ENCODE measurements around the gene GRK5.

DNA sequence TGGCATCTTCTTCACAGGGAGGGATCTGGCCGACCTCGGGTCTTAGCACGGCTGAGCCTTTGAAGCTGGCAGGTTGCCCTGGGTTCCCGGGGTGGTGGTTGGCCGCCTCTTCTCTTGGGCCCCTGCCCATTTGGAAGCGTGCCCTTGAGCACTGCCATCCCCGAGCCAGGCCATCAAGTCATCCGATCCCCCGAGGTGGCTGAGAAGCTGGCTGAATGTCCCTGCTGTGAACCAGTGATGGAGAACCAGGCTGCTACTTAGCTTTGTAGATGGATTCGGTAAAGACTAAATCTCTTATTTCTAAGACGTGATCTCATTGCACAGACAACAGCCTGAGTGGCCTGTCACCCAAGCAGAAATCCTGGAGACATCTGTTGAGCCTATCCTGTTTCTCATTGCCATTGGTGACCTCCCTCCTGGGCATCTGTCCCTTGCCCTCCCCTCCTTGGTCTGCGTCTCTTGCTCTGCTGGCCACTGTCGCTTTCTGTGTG is 74.3 kb downstream of the GRK5 start:
- TF ChIP-seq, protein P1, sequence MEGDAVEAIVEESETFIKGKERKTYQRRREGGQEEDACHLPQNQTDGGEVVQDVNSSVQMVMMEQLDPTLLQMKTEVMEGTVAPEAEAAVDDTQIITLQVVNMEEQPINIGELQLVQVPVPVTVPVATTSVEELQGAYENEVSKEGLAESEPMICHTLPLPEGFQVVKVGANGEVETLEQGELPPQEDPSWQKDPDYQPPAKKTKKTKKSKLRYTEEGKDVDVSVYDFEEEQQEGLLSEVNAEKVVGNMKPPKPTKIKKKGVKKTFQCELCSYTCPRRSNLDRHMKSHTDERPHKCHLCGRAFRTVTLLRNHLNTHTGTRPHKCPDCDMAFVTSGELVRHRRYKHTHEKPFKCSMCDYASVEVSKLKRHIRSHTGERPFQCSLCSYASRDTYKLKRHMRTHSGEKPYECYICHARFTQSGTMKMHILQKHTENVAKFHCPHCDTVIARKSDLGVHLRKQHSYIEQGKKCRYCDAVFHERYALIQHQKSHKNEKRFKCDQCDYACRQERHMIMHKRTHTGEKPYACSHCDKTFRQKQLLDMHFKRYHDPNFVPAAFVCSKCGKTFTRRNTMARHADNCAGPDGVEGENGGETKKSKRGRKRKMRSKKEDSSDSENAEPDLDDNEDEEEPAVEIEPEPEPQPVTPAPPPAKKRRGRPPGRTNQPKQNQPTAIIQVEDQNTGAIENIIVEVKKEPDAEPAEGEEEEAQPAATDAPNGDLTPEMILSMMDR (IDR thresholded peaks at IDR 0.05; ENCODE audit: low read depth, low read length, poor library complexity, severe bottlenecking) = no peak
- no peak for TF ChIP-seq EZH2phosphoT487 (IDR thresholded peaks at IDR 0.05; ENCODE audit: borderline replicate concordance, low read length)
